ENCODE data around the gene SDHC.
A peak's percentile ranks its signal among the peaks of the same experiment; 100 is the strongest.
"Not testable (repeated sequence)": the region's sequence is repeated elsewhere in the genome, so short reads cannot be mapped to it uniquely, and the experiment has no call there.

The SDHC gene

DNA sequence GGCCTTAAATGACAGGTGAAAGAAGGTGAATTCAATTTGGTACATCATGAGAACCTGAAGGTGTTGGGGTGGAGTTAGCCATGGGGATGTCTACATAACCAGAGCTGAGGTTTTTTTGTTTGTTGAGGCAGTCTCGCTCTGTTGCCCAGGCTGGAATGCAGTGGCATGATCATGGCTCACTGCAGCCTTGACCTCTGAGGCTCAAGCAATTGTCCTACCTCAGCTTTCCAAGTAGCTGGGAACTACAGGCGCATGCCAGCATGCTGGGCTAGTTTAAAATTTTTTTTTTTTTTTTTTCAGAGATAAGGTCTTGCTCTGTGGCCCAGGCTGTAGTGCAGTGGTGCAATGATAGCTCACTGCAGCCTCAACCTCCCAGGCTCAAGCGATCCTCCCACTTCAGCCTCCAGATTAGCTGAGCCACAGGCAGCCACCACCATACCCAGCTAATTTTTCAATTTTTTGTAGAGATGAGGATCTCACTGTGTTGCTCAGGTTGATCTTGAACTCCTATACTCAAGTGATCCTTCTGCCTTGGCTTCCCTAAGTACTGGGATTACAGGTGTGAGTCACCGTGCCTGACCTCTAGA, 2.5 kb upstream of the SDHC start:
- DNase-seq, result no peak

DNA sequence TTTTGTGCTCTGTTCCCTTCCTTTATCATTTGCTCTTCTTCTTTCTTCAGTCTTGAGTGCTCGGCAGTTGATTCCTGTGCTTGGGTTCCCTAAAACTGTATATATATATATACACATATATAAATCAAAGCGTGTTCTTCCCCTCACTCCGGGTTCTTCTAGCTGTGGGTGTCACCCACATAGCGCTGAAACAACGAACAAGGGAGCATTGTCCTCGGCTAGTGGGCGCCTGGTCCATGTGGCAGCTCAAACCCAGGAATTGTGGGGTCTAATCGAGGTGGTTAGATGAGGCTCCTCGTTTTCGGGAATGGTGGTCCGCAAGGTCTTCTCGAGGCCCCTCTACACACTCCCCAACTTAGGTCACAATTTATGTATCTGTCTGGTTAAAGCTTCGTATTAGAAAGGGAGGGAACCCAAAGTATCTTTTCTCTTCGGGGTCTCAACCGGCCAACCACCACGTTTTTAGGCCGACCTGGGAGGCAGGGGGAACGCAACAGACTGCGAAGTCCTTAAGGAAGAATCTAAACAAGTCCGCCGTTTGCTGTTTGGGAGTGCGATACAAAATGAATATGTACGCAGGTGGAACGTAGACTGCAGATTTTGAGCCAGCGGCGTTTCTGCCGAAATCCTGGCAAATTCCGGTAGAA, 504 bp upstream of the SDHC start:
- no peak for DNase-seq

DNA sequence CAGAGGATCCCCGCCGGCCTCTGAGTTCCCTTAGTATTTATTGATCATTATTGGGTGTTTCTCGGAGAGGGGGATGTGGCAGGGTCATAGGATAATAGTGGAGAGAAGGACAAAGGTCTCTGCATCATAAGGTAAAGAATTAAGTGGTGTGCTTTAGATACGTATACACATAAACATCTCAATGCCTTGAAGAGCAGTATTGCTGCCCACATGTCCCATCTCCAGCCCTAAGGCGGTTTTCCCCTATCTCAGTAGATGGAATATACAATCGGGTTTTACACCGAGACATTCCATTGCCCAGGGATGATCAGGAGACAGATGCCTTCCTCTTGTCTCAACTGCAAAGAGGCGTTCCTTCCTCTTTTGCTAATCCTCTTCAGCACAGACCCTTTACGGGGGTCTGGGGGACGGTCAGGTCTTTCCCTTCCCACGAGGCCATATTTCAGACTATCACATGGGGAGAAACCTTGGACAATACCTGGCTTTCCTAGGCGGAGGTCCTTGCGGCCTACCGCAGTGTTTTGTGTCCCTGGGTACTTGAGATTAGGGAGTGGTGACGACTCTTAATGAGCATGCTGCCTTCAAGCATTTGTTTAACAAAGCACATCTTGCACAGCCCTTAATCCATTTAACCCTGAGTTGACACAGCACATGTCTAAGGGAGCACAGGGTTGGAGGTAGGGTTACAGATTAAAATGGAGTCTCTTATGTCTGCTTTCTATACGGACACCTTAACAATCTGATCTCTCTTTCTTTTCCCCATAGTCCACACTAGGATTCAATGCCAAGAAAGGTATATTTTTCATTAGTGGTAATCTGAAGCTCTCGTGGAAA, 1.9 kb downstream of the SDHC start:
- not testable (repeated sequence) for DNase-seq

GRCh38 chr1:161324020-161324419, 9.8 kb downstream of the SDHC start:
- DNase-seq, result no peak

GRCh38 chr1:161330346-161330745, 16.2 kb downstream of the SDHC start:
- DNase-seq, result no peak

- no peak for DNase-seq
These were observed 19.0 kb downstream of the SDHC start for GRCh38 chr1:161333166-161333565.

- no peak for DNase-seq
These were observed 21.6 kb downstream of the SDHC start for GRCh38 chr1:161335796-161336195.

DNA sequence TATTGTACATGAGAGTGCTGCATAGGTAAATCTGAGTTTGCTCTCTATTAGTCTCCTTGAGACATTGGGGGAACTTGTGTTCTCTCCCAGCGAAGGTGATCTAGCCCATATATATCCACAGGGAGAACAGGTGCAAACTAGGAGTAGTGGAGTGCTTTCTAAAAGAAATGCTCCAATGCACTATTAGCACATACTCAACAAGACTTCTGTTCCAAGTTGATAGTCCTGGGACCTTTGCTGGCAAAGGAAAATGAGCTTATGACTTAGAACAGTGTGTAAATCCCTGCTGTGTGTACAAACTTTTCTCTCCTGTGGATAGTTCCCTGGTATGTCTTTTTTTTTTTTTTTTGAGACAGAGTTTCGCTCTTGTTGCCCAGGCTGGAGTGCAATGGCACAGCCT, 28.0 kb downstream of the SDHC start:
- no peak for DNase-seq

GRCh38 chr1:161342821-161343220, 28.6 kb downstream of the SDHC start:
- no peak for DNase-seq

DNA sequence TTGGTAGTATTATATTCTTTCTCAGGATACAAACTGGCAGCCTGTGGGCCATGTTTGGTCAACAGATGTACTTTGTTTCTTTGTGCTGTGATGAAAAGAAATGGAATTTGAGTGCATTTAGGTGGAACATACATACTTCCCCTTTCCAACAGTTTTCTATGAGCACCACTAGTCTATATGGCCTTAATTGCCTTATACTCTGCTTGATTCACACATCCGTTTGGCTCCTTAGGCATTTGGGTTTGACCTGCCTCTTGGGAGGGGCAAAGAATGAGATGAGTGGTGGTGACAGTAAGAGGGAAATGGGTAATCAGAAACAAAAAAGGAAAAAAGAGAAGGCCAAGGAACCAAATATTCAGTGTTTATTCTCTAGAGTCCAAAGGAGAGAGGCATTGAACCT, 36.5 kb downstream of the SDHC start:
- no peak for DNase-seq

DNA sequence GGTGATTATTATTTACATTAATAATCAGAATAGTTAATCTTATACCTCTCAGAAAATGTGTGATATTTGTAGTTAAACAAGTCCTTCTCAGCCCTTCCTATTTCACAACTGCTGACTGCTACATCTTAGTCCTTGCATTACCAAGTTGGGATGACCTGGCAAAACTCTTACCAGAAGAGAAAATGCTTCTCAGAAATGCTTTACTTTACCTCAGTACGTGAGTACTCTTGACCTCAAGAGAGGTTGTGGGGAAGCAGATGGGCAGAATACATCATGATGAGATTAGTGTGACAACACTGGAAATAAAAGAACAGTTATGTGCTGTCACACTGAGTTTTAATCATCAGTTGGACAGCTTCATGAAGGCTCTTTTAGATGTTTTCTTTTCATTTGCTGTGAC, 37.3 kb downstream of the SDHC start:
- no peak for DNase-seq

GRCh38 chr1:161357073-161357472, 42.9 kb downstream of the SDHC start:
- no peak for DNase-seq

DNA sequence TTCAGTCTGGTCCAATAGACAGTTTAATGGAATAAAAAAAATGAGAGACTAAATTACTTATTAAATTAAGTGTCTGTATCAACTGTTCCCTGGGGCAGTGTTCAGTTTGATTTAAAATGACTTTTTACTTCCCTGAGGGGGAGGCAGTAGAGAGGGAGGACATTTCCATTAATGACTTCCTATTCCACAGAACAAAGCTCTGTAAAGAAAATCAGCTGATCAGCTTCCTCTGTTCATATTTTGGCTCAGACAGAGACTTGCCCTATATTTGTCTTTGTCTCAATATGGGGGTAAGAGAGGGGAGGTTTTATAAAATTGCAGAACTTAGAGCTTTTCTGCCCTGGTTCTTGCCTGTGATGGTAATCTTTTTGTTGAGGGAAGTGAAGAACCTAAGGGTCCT, 45.1 kb downstream of the SDHC start:
- no peak for DNase-seq

DNA sequence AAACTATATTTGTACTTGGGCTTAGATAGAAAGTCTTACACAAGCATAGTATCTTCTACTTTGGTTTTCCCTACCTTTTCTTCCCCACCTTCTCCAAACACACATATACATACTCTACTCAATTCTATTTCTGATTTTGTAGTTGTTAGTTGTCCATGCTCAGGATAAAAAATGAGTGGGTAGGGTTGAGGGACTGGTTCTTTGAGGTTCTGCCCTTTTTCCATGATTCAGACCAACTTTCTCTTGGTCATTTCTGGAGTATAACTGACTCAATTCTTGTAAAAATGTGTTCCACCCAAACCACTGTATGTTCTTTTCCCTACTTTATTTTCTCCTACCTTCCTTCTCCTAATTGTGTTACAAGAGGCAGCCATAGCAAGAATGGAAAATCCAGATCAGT, 50.2 kb downstream of the SDHC start:
- no peak for DNase-seq

DNA sequence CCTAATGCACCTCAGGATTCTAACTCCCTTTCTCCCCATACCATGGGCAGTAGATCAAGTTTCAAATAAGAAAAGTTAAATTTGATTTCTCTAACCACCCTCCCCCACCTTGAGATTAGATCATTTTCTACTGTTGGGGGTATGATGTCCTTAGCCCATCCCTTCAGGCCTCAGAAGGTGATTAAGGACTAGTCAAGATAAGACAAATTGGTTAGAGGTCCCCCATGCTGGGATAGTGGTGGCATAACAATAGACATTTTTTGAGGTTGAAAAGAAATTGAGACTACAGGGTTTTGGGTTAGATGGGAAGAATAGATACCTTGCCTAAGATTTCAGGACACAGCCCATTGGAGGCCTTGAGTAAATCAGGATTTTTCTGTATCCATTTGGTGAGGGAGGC, 51.0 kb downstream of the SDHC start:
- DNase-seq, result no peak

GRCh38 chr1:161367684-161368400, 53.7 kb downstream of the SDHC start, which contains the start of gene CFAP126:
Gene CFAP126, minus strand, starts transcription at chr1:161367876. Its CDS starts 8 bp downstream, at chr1:161367868.
- peak; percentile 75 for DNase-seq

GRCh38 chr1:161373442-161373841, 59.3 kb downstream of the SDHC start:
- no peak for DNase-seq

DNA sequence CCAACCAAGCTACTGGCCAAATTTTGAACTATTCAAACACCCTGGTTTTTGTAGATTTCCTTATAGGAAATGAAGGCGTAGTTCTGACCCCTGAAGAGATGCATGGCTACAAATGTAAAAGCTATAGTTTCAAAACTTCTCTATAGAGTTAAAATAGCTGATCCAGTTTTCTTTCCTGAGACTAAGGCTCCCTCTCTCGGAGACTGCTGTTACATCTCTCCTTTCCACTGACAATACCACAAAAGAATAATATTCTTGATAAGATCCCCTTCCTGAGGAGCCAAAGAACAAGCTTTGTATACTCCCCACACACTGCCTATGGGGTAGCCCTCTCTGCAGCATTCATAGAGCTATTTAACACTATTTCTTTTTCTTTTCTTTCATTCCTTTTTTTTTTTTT, 60.2 kb downstream of the SDHC start:
- DNase-seq, result no peak

DNA sequence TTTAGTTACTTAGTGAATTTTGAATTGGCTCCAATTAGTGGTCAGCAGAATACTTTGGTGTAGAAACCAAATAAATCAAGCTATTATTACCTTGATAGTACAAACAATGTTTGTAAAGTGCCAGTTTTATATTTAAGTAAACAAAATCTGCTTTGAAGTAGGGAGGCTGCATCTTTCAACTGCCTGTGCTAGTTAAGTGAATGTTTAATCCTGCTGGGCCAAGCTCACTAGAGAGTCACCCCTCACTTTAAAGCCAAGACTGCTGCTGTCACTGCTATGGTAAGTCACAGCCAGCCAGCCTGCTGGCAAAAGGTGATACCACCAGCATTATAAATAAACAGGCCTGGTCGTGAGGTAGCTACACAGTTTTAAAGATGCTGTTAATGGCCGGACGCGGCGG, 63.8 kb downstream of the SDHC start:
- DNase-seq, result no peak

DNA sequence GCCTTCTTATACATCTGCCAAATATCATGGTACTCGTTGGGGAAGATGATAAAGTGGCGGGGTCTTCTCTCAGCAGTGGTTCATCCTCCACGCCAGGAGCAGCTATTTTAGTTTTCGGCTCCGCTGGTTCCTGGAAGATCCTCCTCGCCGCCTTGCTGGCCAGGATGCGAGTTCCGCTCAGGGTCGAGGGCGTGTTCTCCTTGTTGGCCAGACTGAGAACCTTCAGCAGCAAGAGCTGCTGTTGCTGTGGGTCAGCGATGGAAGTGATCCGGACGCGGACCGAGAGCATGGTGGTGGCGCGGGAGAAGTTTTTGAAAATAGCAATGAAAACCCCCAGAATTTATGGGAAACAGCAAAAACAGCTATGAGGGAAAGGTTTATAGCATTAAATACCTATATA, 64.9 kb downstream of the SDHC start:
- DNase-seq, result no peak

DNA sequence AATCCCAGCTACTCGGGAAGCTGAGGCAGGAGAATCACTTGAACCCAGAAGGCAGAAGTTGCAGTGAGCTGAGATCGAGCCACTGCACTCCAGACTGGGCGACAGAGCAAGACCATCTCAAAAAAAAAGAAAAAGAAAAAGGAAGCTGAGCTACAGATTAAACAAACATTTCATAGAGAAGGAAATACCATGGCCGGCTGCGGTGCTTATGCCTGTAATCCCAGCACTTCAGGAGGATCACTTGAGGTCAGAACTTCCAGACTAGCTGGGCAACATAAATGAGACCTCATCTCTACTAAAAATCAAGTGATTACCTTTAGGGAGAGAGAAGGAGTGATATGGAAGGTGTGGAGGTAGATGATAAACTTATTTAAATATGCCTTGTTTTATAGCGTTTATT, 67.5 kb downstream of the SDHC start:
- no peak for DNase-seq

DNA sequence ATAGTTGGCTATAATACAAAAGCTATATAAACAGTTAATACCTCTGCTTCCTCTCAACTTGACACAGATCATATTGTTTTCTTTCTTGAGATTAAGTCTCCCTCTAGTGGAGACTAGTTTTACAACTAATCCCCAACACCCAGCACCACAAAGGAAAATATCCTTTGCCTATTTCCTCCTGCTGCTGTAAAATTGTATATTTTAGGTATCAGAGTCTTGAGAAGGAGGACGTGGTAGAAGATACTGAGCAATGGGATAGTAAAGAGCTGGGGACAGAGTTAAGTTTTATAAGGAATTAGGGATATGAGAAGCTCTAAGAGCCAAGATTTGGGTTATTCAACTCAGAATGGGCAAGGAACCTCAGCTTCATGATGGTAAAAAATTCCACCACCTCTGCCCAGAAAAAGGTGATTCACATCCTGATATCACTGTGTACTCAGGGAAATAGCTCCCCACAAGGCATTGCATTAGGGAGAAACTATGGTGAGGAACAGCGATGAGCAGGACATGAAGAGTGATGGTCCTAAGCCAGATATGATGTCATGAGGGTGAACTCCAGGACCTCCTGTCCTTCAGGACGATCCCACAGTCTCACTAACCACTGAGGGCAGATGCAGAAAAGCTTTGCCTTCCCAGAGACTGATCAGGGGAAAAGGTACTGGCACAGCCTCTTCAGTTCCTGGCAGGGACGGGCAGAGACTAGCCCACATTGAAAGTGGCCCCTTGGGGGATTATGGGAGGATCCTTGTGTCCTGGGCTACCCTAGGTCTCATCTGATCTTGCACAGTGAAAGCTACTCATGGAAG, 68.2 kb downstream of the SDHC start:
- no peak for DNase-seq

- no peak for DNase-seq
These were observed 74.5 kb downstream of the SDHC start for GRCh38 chr1:161388639-161389038.
